Measurements from ENCODE around the gene ELF1. TPM values are rescaled to one million over a fixed set of nuclear protein-coding genes. Genes with fewer than 3 reads are reported as not detected.

The ELF1 gene
- total RNA-seq, 1 experiment from 2014 or later = 36.0 TPM

DNA sequence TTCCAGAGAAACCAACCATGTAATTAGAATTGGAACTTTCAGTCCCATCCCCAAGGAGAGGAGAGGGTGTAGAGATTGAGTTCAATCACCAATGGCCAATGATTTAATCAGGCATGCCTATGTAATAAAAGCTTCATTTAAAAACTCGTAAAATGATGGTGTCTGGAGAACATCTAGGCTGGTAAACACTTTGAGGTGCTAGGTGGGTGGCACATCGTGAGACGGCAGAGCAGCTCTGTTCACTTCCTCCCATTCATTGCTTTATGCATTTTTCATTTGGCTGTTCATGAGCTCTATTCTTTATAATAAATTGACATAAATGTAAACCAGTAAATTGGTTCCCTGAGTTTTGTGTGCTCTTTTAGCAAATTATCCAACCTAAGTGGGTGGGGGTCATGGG lies 90.1 kb downstream of the ELF1 start:
- BruUV-seq (replicated peaks) = no TSS peak
- DNase-seq = no peak
- no peaks in the 10 kb centered on the region for H3K4me1 ChIP-seq (replicated peaks; ENCODE audit: insufficient read depth)
- POLR2A ChIA-PET (ENCODE audit: unreplicated experiment) = interaction anchor here (0.7 kb wide), 1 partner anchor 32 kb away, joined by 5 read pairs; no protein-coding TSS in a partner anchor
- H3K4me3 ChIP-seq = no peak overlapping the region
- H2AFZ ChIP-seq = no peak overlapping the region
- H3K27me3 ChIP-seq (ENCODE audit: insufficient read depth, low read depth) = no peaks in the 10 kb centered on the region
- CTCF ChIA-PET = no interaction called here
- H4K20me1 ChIP-seq (ENCODE audit: insufficient read depth) = no peaks in the 10 kb centered on the region
- no peaks in the 10 kb centered on the region for H3K36me3 ChIP-seq (ENCODE audit: low read depth)
- peaks cover 4% of the 10 kb centered on the region; the same call in 1 of the 2 replicates for H3F3A ChIP-seq (ENCODE audit: insufficient read depth, low read depth)
- no peaks in the 10 kb centered on the region for H3K9me3 ChIP-seq (ENCODE audit: insufficient read depth, low read depth)
- H3K9me2 ChIP-seq (ENCODE audit: insufficient read depth) = no peaks in the 10 kb centered on the region
- no peak overlapping the region for H3K4me2 ChIP-seq
- intact Hi-C loops (cut with micrococcal nuclease; ENCODE audit: unreplicated experiment) = no loop called here
- no peak overlapping the region for H3K27ac ChIP-seq
- no peaks in the 10 kb centered on the region for H3K79me2 ChIP-seq (ENCODE audit: low read depth)
- no peak for TF ChIP-seq EZH2 (IDR thresholded peaks at IDR 0.05; ENCODE audit: low read depth)
- TF ChIP-seq, protein P1, sequence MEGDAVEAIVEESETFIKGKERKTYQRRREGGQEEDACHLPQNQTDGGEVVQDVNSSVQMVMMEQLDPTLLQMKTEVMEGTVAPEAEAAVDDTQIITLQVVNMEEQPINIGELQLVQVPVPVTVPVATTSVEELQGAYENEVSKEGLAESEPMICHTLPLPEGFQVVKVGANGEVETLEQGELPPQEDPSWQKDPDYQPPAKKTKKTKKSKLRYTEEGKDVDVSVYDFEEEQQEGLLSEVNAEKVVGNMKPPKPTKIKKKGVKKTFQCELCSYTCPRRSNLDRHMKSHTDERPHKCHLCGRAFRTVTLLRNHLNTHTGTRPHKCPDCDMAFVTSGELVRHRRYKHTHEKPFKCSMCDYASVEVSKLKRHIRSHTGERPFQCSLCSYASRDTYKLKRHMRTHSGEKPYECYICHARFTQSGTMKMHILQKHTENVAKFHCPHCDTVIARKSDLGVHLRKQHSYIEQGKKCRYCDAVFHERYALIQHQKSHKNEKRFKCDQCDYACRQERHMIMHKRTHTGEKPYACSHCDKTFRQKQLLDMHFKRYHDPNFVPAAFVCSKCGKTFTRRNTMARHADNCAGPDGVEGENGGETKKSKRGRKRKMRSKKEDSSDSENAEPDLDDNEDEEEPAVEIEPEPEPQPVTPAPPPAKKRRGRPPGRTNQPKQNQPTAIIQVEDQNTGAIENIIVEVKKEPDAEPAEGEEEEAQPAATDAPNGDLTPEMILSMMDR (conservative IDR thresholded peaks at IDR 0.05) = no peak

DNA sequence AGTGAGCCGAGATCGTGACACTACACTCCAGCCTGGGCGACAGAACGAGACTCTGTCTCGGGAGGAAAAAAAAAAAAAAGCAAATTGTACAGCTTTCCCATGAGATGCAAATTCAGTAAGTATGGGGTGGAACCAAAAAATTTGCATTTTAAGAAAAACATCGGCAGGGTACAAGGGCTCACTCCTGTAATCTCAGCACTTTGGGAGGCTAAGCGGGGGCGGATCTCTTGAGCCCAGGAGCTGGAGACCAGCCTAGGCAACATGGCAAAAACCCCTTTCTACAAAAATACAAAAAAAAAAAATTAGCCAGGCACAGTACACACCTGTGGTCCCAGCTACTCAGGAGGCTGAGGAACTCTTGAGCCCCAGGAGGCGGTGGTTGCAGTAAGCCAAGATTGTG lies 91.2 kb downstream of the ELF1 start:
- Histone ChIP-seq H3K4me1 (replicated peaks; ENCODE audit: insufficient read depth) (no peaks in the 10 kb centered on the region), H3F3A (ENCODE audit: insufficient read depth, low read depth) (peaks cover 5% of the 10 kb centered on the region; the same call in 1 of the 2 replicates), H3K9me2 (ENCODE audit: insufficient read depth) (no peaks in the 10 kb centered on the region), H2AFZ (no peak overlapping the region), H3K4me2 (no peak overlapping the region), H3K9me3 (ENCODE audit: insufficient read depth, low read depth) (no peaks in the 10 kb centered on the region), H3K79me2 (ENCODE audit: low read depth) (no peaks in the 10 kb centered on the region), H3K27ac (no peak overlapping the region), H3K4me3 (no peak overlapping the region), H4K20me1 (ENCODE audit: insufficient read depth) (no peaks in the 10 kb centered on the region), H3K36me3 (ENCODE audit: low read depth) (no peaks in the 10 kb centered on the region), H3K27me3 (ENCODE audit: insufficient read depth, low read depth) (no peaks in the 10 kb centered on the region)
- intact Hi-C loops (cut with micrococcal nuclease; ENCODE audit: unreplicated experiment) = no loop called here
- ChIA-PET CTCF (interaction anchor here (0.7 kb wide), 1 partner anchor 56 kb away, joined by 3 read pairs; no protein-coding TSS in a partner anchor), POLR2A (ENCODE audit: unreplicated experiment) (interaction anchor here (0.6 kb wide), 1 partner anchor 136 kb away, joined by 3 read pairs; no protein-coding TSS in a partner anchor)
- BruUV-seq (replicated peaks) = no TSS peak
- no peak for DNase-seq
- TF ChIP-seq, protein P1 (conservative IDR thresholded peaks at IDR 0.05) = no peak

DNA sequence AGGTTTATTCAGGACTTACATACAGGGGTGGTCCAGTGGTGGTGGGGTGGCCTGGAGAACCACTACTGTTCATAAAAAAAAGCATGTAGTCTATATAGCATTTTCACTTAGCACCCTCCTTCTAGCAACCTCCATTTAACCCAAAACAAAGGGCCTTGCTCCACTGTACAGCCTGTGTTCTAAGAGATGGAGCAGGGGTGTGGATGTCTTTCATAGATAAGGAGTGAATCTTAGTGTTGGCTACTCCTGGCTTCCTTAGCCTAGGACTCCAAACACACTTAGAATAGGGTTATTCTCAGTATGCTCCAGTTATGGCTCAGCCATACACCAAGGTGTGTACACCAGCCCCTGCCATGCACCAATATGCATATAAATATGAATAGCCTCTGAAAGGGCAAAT lies 95.2 kb downstream of the ELF1 start:
- intact Hi-C loops (cut with micrococcal nuclease; ENCODE audit: unreplicated experiment) = no loop called here
- H3K4me3 ChIP-seq = no peak overlapping the region
- H3K79me2 ChIP-seq (ENCODE audit: low read depth) = 0 out of 2 replicates have a peak, but pooled peaks cover 3% of the 10 kb centered on the region
- no peaks in the 10 kb centered on the region for H4K20me1 ChIP-seq (ENCODE audit: insufficient read depth)
- H3K4me1 ChIP-seq (replicated peaks; ENCODE audit: insufficient read depth) = 0 out of 2 replicates have a peak, but pooled peaks cover 4% of the 10 kb centered on the region
- CTCF ChIA-PET = no interaction called here
- POLR2A ChIA-PET (ENCODE audit: unreplicated experiment) = no interaction called here
- TF ChIP-seq, protein P1 (conservative IDR thresholded peaks at IDR 0.05) = no peak
- TF ChIP-seq EZH2 (IDR thresholded peaks at IDR 0.05; ENCODE audit: low read depth) = no peak
- H3K27me3 ChIP-seq (ENCODE audit: insufficient read depth, low read depth) = no peaks in the 10 kb centered on the region
- H3K27ac ChIP-seq = no peak overlapping the region
- no TSS peak for BruUV-seq (replicated peaks)
- peaks cover 8% of the 10 kb centered on the region; the same call in 1 of the 2 replicates for H3F3A ChIP-seq (ENCODE audit: insufficient read depth, low read depth)
- no peak for DNase-seq
- H3K9me2 ChIP-seq (ENCODE audit: insufficient read depth) = no peaks in the 10 kb centered on the region
- H2AFZ ChIP-seq = no peak overlapping the region
- no peaks in the 10 kb centered on the region for H3K9me3 ChIP-seq (ENCODE audit: insufficient read depth, low read depth)
- no peaks in the 10 kb centered on the region for H3K36me3 ChIP-seq (ENCODE audit: low read depth)
- H3K4me2 ChIP-seq = no peak overlapping the region

Measured in PC-9 (cell line).